HT1080 (cell line): Measurements from ENCODE around the gene TRIM72. TPM values are rescaled to one million over a fixed set of nuclear protein-coding genes. Genes with fewer than 3 reads are reported as not detected.
"Not testable (repeated sequence)": the region's sequence is repeated elsewhere in the genome, so short reads cannot be mapped to it uniquely, and the experiment has no call there.

Experiments used
- DNase-seq: peaks from one replicate; pipeline ENCODE4 v3.0.0-alpha.2; 2015; ENCODE audit warnings: low read depth
- polyA plus RNA-seq, 2 experiments: library from polyadenylated mRNA; depleted of rRNA; stranded (reverse); fragments of >200 nt; gene quantifications; 2 replicates each; pipeline ENCODE4 v1.2.3, GENCODE V29; 2015
- total RNA-seq: library from RNA; depleted of rRNA; stranded (reverse); fragments of >200 nt; shearing (Covaris generic); gene quantifications from 2 replicates; pipeline ENCODE4 v1.2.3, GENCODE V29; 2014; rRNA removed

Gene TRIM72, protein sequence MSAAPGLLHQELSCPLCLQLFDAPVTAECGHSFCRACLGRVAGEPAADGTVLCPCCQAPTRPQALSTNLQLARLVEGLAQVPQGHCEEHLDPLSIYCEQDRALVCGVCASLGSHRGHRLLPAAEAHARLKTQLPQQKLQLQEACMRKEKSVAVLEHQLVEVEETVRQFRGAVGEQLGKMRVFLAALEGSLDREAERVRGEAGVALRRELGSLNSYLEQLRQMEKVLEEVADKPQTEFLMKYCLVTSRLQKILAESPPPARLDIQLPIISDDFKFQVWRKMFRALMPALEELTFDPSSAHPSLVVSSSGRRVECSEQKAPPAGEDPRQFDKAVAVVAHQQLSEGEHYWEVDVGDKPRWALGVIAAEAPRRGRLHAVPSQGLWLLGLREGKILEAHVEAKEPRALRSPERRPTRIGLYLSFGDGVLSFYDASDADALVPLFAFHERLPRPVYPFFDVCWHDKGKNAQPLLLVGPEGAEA
- total RNA-seq: 0.06 TPM in 1 of 2 replicates, not detected in the other
- polyA plus RNA-seq (2015; cell fraction: cytosol; rRNA removed): 0.01 and 0.21 TPM in 2 replicates
- polyA plus RNA-seq (2015; cell fraction: nucleus; rRNA removed): not detected in 2 replicates

DNA sequence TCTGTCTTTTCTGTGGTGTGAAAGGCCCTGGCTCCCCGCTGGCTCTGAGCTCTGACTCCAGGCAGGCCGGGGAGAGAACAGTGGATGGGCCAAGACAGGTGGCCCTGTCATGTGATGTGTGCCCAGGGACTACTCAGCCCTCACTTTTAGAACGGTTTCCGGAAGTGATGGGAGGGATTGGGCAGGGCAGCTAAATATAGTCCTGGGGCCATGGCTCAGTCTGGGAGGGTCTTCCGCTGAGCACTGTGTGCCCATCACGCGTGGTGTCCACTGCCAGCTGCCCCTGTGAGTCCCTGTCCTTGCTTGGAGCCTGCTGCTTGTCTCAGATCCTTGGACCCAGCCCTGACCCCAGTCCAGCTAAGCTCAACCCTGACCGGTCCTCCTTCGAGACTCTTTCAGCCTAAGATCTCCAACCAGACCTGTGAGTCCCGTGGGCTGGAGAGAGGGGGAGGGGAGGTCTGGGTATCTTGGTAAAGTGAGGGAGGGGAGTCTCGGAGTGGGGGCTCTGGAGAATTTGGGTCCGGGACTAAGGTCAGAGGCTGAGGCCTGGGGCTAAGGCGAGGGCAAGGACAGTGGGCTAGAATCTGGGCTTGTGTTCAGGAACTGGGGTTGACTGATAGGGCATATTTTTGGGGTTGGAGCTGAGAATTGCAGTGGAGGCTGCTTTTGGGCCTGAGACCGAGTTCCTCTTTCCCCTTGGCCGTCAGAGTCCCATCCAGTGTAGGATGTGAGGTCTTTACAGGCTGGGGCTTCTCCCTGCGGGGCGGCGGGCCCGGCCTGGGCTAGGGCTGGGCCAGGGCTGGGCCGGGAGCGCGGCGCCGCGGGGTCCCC lies at the start of gene TRIM72:
TSS of gene TRIM72 (plus strand) at position 243 of the 831 bp plus-strand sequence. CDS start 620 bp downstream, outside the sequence.
- DNase-seq: no peak

DNA sequence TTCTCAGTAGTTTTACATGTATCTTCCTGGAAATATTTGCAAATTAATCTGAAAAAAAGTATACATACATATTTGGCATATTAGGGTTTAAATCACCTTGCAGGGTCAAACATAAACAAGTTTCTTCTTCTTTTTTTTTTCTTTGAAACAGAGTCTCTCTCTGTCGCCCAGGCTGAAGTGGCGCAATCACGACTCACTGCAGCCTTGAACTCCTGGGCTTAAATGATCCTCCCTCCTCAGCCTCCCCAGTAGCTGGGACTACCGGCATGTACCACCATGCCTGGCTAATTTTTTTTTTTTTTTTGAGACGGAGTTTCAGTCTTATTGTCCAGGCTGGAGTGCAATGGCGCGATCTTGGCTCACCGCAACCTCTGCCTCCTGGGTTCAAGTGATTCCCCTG lies 46.6 kb upstream of the TRIM72 start:
- no peak for DNase-seq

DNA sequence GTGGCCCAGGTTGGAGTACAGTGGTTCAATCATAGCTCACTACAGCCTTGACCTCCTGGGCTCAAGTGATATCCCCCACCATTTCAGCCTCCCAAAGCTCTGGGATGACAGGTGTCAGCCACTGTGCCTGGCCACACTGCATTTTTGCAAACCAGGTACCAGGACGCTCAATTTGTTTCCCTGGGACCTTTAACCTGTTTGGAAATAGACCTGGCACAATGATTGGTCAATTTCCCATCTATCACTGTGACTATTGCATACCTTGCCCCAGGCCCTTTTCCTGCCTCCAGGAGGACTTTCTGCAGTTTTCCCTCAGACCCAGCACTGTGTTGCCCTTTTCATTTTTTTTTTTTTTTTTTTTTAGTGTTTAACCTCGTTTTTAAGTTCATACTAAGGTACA lies 45.1 kb upstream of the TRIM72 start:
- DNase-seq: no peak

DNA sequence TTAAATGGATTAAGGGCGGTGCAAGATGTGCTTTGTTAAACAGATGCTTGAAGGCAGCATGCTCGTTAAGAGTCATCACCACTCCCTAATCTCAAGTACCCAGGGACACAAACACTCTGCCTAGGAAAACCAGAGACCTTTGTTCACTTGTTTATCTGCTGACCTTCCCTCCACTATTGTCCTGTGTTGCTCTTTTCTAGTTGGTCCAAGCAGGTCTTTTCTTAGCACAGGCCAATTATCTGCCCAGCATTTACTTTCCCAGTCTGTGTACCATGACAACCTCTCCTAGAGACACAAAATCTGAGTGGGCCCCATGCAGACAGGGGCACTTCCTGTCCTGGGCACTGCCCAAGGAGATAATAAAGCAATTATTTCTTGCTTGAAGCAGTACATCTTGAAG lies 43.9 kb upstream of the TRIM72 start:
- DNase-seq: not testable (repeated sequence)

DNA sequence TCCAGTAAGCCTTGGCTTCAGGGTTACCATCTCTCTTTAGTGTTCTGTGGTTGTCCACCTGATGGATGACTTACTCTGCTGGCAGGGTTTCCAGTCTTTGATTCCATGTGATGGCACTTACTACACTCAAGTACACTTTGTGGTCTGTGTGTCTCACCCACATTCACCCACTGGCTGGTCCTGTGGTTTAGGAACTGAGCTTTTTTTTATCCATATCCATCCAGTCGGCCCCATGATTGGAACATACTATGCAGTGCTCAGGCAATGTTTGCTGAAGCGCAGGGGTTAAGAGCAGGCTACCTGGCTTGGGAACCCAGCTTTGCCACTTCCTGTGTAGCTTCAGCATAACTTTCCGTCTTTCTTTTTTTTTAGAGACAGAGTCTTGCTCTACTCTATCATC lies 36.8 kb upstream of the TRIM72 start:
- peak; percentile 98 for DNase-seq

DNA sequence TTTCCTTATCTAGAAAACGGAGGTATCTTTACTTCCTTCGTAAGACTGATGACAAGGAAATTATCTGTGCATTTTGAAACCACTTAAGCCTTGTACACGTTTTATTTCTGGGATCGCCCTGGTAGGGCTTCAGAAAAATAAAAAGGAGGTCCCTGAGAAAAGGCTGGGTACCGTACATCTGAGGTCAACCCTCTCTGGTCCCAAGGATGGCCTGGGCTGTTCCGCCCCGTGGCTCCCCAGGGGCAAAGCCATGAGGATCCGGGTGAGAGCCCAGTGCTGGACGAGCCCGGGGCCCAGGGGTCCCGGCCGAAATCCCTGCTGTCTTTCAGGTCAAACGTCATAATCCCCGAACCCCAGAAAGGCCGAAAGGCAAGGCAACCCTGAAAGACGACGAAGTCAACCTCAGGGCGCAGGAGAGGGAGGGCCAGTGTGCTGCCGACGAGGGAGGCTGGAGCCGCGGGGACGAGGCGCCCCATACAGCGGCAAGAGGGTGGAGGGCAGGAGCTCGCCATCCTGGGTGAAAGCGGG lies 34.6 kb upstream of the TRIM72 start:
- no peak for DNase-seq

DNA sequence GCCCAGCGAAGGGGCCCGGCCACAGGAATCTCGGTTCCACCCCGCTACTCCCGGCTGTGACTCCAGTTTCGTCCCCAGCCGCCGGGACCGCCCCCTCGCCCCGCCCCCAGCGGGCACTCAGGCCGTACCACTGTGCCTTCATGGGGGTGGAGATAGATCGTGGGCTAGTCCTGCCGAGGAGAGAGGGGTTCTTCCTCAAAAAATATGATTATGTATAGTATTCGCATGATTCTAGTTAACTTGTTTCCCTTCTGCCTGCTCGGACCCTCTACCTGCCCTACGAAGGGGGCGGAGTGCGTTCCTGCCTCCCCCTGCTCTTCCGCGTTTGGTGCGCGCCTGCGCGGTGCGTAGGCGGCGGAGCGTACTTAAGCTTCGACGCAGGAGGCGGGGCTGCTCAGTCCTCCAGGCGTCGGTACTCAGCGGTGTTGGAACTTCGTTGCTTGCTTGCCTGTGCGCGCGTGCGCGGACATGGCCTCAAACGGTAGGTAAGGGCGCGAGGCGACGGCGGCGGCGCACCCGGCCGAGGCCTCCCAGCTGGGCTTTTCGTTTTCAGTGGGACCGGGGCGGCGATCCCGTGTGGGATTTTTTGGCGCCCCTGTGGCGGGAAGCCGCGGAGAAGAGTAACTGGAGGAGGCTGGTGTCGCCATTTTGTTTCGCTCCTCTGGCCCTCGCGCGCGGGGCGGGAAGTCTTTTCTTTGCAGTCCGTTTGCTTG lies 34.0 kb upstream of the TRIM72 start, which contains the start of gene FUS:
TSS of gene FUS (plus strand) at position 393 of the 713 bp plus-strand sequence. CDS start at position 469, 76 bp downstream.
- DNase-seq: peak; percentile 82

DNA sequence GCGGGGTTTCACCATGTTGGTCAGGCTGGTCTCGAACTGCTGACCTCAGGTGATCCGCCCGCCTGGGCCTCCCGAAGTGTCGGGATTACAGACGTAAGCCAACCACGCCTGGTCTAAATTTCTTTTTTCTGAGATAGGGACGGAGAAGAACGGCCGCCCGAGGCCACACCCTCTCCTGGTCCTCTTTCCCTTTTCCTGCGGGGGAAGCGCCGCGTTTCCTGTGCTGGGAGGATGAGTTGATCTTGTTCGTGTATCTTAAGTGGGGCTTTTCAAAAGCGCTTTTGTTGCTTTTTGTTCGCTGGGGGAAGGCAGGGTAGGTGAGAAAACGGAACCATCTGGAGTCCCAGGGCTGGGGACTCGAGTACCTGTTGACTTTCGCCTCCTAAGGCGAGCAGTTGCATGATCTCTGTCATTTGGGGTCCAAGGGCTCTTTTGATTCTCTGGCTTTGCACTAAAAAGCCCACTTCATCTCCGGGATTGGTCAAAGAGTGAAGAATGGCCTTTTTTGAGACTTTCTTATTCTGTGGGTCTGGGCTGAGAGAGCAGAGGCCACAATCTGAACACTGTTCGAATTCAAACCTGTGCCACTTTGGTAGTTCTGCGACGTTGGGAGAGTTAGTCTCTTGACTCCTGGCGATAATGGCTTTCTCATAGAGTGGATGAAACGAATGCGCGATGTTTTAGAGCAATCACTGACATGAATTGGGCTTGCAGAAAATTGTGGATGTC lies 32.7 kb upstream of the TRIM72 start:
- peak; percentile 66 for DNase-seq

DNA sequence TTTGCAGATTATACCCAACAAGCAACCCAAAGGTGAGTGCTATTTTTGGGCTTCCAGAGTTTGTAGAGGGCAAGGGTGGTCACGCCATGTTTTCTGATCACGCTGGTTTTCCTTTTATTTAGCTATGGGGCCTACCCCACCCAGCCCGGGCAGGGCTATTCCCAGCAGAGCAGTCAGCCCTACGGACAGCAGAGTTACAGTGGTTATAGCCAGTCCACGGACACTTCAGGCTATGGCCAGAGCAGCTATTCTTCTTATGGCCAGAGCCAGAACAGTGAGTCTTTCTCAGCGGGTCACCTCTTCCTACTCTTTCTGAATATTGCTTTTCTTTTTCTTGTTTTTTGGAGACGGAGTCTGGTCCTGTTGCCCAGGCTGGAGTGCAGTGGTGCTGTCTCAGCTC lies 31.5 kb upstream of the TRIM72 start:
- no peak for DNase-seq

DNA sequence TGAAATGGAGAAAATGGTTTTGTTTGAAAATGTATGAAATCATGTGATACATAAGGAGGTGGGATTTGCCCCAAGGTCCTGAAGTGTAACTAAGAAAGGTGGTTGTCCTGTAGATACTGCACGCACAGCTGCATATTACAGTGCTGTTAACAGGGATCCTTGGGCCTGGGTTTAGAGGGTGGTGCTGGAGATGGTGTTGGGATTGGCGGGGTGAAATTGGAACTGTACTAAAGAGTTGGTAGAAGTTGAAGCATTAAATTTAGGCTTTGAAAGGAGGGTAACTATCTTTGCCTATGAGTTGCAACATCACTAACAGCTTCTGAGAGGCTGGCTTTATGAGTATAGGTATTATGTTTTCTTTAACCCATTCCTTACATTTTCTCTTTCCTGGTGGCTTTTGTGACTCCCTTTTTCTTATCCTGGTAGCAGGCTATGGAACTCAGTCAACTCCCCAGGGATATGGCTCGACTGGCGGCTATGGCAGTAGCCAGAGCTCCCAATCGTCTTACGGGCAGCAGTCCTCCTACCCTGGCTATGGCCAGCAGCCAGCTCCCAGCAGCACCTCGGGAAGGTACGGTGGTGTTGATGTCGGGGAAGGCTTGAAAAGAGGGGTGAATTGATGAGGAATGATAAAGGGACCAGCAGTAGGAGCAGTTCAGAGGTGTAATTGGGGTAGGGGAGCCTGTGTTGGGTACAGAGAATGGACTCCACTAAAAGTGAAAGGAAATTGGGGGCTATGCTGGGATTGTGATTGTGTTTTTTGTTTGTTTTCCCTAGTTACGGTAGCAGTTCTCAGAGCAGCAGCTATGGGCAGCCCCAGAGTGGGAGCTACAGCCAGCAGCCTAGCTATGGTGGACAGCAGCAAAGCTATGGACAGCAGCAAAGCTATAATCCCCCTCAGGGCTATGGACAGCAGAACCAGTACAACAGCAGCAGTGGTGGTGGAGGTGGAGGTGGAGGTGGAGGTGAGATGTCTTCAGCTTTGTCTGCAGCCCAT lies 30.2 kb upstream of the TRIM72 start:
- no peak for DNase-seq

DNA sequence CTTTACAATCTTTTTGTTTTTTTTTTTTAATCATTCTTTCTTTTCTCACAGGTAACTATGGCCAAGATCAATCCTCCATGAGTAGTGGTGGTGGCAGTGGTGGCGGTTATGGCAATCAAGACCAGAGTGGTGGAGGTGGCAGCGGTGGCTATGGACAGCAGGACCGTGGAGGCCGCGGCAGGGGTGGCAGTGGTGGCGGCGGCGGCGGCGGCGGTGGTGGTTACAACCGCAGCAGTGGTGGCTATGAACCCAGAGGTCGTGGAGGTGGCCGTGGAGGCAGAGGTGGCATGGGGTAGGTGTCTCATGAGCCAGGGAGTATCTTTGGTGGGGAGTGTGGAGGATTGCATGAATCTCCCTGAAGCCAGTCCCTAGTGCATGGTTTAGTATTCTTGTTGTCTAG lies 29.0 kb upstream of the TRIM72 start:
- DNase-seq: no peak

DNA sequence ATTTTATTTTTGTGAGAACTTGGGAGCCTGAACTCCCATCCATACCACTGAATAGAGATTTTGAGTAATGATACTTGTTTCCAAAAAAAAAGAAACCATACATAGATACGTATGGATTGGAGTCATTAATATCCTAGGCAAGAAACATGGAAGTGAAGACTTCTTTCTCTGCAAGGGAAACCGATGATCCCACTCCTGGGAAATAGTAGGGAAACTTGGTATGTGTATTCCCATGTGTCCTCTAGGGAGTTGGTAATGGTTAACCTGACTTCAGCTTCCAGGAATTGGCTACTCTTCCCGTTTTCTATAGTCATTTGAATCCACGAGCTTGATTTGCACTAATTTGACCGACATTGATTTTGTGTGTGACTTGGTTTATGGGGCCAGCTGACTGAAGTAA lies 28.6 kb upstream of the TRIM72 start:
- no peak for DNase-seq

DNA sequence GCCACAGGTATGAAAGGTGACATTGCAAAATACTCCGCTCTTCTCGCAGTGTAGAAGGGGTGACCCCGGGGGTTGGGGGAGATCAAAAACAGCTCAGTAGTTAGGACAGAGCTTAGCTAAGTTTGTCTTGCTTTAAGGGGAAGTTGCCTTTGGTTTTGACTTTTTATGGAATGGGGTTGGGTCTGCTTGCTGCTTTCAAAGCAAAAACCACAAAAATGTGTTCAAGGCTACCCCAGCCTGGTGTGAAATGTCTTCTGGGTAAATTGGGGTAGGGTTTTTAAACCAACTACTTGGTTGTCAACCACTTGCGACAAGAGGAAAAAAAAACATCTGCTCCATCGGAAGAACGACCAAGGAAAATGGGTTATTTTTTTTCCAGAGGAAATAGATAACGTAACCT lies 27.7 kb upstream of the TRIM72 start:
- DNase-seq: no peak

DNA sequence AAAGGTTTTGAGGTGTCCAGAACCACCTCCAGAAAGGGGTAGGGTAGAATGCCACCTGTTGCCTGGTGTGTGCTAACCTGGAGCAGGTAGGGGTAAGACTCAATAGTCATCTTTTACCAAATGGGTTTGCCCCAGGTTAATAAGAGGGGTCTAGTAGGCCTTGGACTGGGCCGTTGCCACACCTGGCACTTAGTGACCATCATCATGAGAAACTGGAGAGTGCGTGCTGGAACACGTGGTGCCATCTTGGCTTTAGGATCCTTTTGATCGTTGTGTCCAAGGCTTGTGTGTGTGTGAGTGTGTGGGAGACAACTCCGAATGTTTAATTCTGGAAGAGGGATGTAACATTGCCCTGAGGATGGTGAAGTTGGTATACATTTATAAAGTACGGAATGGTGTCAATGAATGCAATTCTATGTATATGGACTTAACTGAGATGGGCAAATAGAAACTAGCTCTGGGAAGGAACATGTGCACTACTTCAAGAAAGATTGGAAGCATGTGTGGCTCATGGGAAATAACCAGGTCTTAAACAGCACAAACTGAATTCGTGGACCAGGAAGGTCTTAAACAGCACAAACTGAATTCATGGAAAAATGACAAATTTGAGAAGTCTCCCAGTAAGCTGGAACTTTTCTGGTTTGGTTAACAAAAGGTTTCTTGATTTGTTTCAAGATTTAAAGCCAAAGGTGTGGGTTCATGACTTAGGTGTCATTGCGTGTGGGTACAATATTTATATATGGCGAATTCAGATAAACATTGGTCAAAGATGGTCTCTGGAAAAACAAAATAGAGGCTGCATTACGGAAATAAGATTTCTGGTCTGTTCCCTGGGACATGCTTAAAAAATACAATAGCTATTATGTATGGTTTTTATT lies 26.8 kb upstream of the TRIM72 start:
- DNase-seq: no peak

DNA sequence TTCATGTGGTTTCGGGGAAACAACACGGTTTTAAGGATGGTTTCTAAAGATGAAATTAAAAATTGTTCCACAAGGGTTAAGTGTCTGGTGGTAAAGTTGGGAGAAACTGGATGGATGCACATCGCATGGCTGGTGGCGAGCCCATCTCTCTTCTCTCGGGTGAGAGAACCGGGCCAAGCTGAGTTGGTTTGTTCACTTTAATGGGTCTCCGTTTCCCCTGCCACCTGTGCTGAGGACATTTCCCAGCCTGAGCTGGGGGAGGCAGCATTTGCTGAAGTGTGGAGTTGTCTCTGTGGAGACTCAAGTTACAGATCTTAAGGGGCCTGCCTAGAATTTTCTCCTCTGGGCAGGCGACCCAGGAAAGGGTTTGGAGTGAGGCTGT lies 26.1 kb upstream of the TRIM72 start:
- no peak for DNase-seq

DNA sequence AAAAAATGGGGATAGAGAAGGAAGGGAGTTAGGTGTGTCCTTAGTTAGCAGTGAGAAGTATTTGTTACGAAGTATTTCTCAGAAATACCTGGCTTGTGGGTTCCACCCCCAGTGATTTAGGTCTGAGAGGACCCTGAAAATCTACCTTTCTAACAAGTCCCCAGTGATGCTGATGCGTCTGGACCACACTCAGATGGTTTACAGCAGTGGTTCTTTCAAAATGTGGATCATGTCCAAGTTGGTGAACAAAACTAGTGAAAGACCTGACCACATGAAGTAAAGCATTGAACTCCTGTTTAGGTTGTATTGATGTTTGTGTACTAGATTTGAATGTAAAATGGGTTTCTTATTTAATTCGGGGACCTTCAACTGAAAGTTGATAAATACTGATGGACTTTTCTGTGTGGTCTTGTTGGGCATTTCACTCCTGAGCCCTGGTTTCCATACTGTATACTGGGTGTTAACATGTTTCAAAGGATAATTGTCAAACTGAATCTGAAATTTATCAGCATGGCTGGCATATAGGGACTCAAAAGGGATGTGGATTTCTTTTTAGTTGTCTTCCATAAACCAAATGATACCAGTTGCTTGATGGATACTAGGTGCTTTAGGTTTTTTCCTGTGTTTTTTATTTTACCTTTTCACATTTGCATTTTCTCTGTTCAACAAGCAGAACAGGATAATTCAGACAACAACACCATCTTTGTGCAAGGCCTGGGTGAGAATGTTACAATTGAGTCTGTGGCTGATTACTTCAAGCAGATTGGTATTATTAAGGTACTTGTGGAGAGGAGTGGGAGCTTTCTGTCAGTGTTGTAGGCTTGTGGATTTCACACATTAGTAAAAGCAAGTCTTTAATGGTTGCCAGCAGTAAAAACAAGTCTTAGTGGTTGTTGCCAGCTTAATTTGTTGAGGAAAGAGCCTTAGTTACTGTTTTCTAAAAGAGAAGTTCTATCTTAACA lies 25.2 kb upstream of the TRIM72 start:
- DNase-seq: no peak

DNA sequence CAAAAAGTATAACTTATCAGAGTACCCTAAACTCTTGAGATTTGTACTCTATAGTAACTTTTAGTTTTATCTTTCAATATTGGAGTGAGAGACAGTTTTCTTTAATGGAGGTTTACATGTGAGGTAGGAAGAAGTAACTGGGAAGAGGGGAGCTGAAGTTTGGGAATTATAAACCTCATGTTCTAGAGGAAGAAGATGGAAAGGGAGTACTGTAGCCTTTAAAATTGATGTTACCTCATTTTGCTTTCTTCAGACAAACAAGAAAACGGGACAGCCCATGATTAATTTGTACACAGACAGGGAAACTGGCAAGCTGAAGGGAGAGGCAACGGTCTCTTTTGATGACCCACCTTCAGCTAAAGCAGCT lies 24.5 kb upstream of the TRIM72 start:
- DNase-seq: no peak
